ENCODE results near the gene VEPH1.
A peak's percentile ranks its signal among the peaks of the same experiment; 100 is the strongest.

VEPH1 gene

DNA sequence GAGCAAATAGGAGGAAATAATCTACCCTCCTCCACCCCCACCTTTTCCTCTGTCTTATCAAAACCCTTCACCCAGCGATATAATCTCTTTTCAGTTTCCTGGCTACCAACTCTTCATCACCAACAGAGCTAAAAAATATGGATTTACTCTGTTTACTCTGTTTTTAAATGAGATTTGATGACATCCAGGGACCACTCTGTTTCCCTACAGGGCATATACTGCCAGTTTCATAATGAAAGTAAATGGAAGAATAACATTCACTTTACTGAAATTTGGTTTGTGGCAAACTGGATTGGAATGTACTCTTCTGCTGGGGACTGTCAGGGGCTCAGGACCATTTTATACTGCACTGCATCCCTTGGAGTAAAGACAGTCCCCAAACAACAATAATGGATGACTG is 146.7 kb downstream of the VEPH1 start:
- ATAC-seq (ENCODE audit: low read depth), result no peak
- no peaks in the 10 kb centered on the region for H3K27me3 ChIP-seq (ENCODE audit: insufficient read depth, poor library complexity, severe bottlenecking)
- no peak overlapping the region for H3K27ac ChIP-seq (ENCODE audit: poor library complexity, severe bottlenecking)
- peaks cover 28% of the 10 kb centered on the region for H3K4me1 ChIP-seq (ENCODE audit: insufficient read depth, poor library complexity, severe bottlenecking)
- no peak overlapping the region for H3K4me3 ChIP-seq (ENCODE audit: severe bottlenecking)
- H3K36me3 ChIP-seq (ENCODE audit: low read depth), result no peaks in the 10 kb centered on the region
- no peak for DNase-seq (ENCODE audit: low spot score)
- H3K9me3 ChIP-seq (ENCODE audit: severe bottlenecking), result no peaks in the 10 kb centered on the region
- no peak for TF ChIP-seq CTCF (IDR thresholded peaks at IDR 0.05; ENCODE audit: poor library complexity, severe bottlenecking)

DNA sequence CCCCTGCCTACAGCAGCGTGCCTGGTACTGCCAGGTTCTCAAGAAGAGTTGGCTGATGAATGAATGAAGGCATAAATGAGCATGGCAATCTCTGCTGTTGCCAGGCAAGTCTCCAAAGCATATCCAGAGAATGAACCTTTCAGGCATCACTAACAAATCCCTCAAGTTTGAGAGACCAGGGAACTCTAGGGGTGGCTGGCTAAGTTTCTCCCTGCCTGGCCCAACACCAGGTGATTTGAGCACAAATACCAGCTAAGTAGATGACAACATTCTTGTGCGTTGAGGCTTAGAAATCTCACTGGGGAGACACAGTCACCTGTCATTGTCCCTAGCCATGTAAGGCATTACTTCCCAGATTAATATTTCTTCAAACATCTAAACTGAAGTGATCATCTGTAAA is 147.9 kb downstream of the VEPH1 start:
- Histone ChIP-seq H3K4me1 (ENCODE audit: insufficient read depth, poor library complexity, severe bottlenecking) (peaks cover 21% of the 10 kb centered on the region), H3K36me3 (ENCODE audit: low read depth) (no peaks in the 10 kb centered on the region), H3K27ac (ENCODE audit: poor library complexity, severe bottlenecking) (no peak overlapping the region), H3K4me3 (ENCODE audit: severe bottlenecking) (no peak overlapping the region), H3K9me3 (ENCODE audit: severe bottlenecking) (no peaks in the 10 kb centered on the region), H3K27me3 (ENCODE audit: insufficient read depth, poor library complexity, severe bottlenecking) (no peaks in the 10 kb centered on the region)
- ATAC-seq (ENCODE audit: low read depth) (no peak), DNase-seq (ENCODE audit: low spot score) (no peak)
- no peak for TF ChIP-seq CTCF (IDR thresholded peaks at IDR 0.05; ENCODE audit: poor library complexity, severe bottlenecking)

GRCh38 chr3:157354722-157355121 is 148.5 kb downstream of the VEPH1 start:
- Histone ChIP-seq H3K4me1 (ENCODE audit: insufficient read depth, poor library complexity, severe bottlenecking) (peaks cover 15% of the 10 kb centered on the region), H3K36me3 (ENCODE audit: low read depth) (no peaks in the 10 kb centered on the region), H3K4me3 (ENCODE audit: severe bottlenecking) (no peak overlapping the region), H3K27ac (ENCODE audit: poor library complexity, severe bottlenecking) (no peak overlapping the region), H3K27me3 (ENCODE audit: insufficient read depth, poor library complexity, severe bottlenecking) (no peaks in the 10 kb centered on the region), H3K9me3 (ENCODE audit: severe bottlenecking) (no peaks in the 10 kb centered on the region)
- peak; percentile 20 for TF ChIP-seq CTCF (IDR thresholded peaks at IDR 0.05; ENCODE audit: poor library complexity, severe bottlenecking)
- DNase-seq (ENCODE audit: low spot score) (no peak), ATAC-seq (ENCODE audit: low read depth) (no peak)

DNA sequence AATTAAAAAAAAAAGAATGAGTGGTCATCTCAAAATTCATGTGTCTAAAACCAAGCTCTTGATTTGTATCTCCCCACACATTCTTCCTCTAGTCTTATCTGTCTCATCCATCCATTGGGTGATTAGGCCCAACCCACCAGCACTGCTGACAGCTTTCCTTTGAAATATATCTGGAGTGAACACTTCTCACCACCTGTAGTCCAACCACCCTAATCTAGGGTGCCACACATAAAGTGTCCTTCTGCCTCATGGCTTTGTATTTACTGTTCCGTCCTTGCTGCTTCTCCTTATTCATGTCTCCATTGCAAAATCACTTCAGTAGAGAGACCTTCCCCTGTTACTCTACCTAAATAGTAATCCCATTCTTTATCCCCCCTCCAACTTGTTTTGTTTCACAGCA is 149.0 kb downstream of the VEPH1 start:
- no peak for TF ChIP-seq CTCF (IDR thresholded peaks at IDR 0.05; ENCODE audit: poor library complexity, severe bottlenecking)
- Histone ChIP-seq H3K4me3 (ENCODE audit: severe bottlenecking) (no peak overlapping the region), H3K9me3 (ENCODE audit: severe bottlenecking) (no peaks in the 10 kb centered on the region), H3K27me3 (ENCODE audit: insufficient read depth, poor library complexity, severe bottlenecking) (no peaks in the 10 kb centered on the region), H3K4me1 (ENCODE audit: insufficient read depth, poor library complexity, severe bottlenecking) (peaks cover 10% of the 10 kb centered on the region), H3K36me3 (ENCODE audit: low read depth) (no peaks in the 10 kb centered on the region), H3K27ac (ENCODE audit: poor library complexity, severe bottlenecking) (no peak overlapping the region)
- DNase-seq (ENCODE audit: low spot score), result no peak
- ATAC-seq (ENCODE audit: low read depth), result no peak

GRCh38 chr3:157353652-157354051 is 149.6 kb downstream of the VEPH1 start:
- H3K4me1 ChIP-seq (ENCODE audit: insufficient read depth, poor library complexity, severe bottlenecking), result peaks cover 5% of the 10 kb centered on the region
- no peak for TF ChIP-seq CTCF (IDR thresholded peaks at IDR 0.05; ENCODE audit: poor library complexity, severe bottlenecking)
- H3K4me3 ChIP-seq (ENCODE audit: severe bottlenecking), result no peak overlapping the region
- ATAC-seq (ENCODE audit: low read depth) (no peak), DNase-seq (ENCODE audit: low spot score) (no peak)
- H3K27me3 ChIP-seq (ENCODE audit: insufficient read depth, poor library complexity, severe bottlenecking), result no peaks in the 10 kb centered on the region
- no peaks in the 10 kb centered on the region for H3K9me3 ChIP-seq (ENCODE audit: severe bottlenecking)
- no peak overlapping the region for H3K27ac ChIP-seq (ENCODE audit: poor library complexity, severe bottlenecking)
- no peaks in the 10 kb centered on the region for H3K36me3 ChIP-seq (ENCODE audit: low read depth)

Measured in RWPE2 (cell line).